ENCODE data around the gene SPATA19. TPM values are rescaled to one million over a fixed set of nuclear protein-coding genes. Genes with fewer than 3 reads are reported as not detected.

The SPATA19 gene
- total RNA-seq, 1 experiment from 2014 or later: not detected

DNA sequence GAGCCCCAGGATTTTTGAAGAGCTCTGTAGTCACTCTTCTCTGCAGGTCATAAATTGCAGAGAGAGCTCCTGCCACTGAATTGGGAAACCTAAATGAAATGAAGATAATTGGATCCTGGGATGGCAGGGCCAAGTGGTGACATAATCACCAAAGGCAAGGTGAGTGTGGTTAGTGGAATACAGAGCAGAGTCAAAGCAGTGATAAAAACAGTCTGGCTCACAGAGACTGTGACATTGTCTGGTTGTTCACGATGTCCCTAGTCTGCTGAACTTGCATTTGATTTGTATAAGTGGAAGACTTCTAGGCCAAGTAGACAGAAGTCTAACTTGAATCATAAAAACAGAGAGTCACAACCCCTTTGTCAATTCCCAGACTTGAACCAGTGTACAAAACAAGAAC is 26.8 kb upstream of the SPATA19 start:
- DNase-seq (ENCODE audit: low spot score): no peak
- POLR2A ChIA-PET (ENCODE audit: low non-redundant PET): no interaction called here

DNA sequence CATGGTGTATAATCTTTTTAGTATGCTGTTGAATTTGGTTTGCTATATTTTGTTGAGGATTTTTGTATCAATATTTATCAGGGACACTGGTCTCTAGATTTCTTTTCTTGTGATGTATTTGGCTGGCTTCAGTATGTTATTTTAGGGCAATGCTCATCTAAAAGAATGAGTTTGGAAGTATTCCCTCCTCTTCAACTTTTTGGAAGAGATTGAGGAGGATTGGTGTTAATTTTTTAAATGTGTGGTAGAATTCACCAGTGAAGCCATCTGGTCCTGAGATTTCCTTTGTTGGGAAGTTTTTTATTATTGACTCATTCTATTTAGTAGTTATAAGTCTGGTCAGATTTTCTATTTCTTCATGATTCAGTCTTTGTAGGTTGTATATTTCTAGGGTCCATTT is 22.1 kb upstream of the SPATA19 start:
- no peaks in the 10 kb centered on the region for H3K9me3 ChIP-seq (ENCODE audit: low read depth, low read length, poor library complexity, severe bottlenecking)
- CTCF ChIA-PET: no interaction called here

More for the DNA sequence above, 26.8 kb upstream of the SPATA19 start:
- no peak for TF ChIP-seq EZH2 (IDR thresholded peaks at IDR 0.05; ENCODE audit: borderline replicate concordance, low read depth, low read length, poor library complexity, severe bottlenecking)
- Histone ChIP-seq H3K27me3 (replicated peaks; ENCODE audit: insufficient read depth, low read depth, low read length, poor library complexity) (no peaks in the 10 kb centered on the region), H3K4me1 (ENCODE audit: insufficient read depth, low read length, poor library complexity, severe bottlenecking) (no peaks in the 10 kb centered on the region), H3K9me3 (ENCODE audit: low read depth, low read length, poor library complexity, severe bottlenecking) (peaks cover under 1% of the 10 kb centered on the region), H3K36me3 (ENCODE audit: insufficient read depth, low read length, poor library complexity, severe bottlenecking) (no peaks in the 10 kb centered on the region), H3K4me3 (ENCODE audit: low read depth, low read length, poor library complexity, severe bottlenecking) (no peak overlapping the region), H3K27ac (ENCODE audit: low read depth, low read length, poor library complexity, severe bottlenecking) (no peak overlapping the region)
- intact Hi-C loops (cut with micrococcal nuclease; ENCODE audit: unreplicated experiment): no loop called here
- CTCF ChIA-PET: no interaction called here
- no TSS peak for BruUV-seq (replicated peaks)

DNA sequence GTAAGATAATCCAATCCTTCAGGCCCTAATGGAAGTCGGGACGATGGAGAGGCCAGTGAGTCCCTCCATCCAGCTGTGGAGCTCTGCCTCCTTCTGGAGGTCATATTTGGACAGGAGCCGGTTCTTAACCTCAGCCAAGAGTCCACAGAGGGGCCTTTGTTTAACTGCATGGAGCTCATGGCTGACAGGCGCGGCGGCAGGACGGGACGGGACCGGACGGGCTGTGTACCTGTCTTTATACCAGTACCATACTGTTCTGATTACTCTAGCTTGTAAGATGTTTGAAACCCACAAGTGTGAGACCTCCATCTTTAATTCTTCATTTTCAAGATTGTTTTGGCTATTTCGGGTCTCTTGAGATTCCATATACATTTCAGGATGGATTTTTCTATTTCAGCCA is 20.2 kb upstream of the SPATA19 start:
- intact Hi-C loops (cut with micrococcal nuclease; ENCODE audit: unreplicated experiment): no loop called here
- ChIA-PET CTCF (no interaction called here), POLR2A (ENCODE audit: low non-redundant PET) (no interaction called here)
- TF ChIP-seq EZH2 (IDR thresholded peaks at IDR 0.05; ENCODE audit: borderline replicate concordance, low read depth, low read length, poor library complexity, severe bottlenecking): no peak
- TF ChIP-seq, protein P1, sequence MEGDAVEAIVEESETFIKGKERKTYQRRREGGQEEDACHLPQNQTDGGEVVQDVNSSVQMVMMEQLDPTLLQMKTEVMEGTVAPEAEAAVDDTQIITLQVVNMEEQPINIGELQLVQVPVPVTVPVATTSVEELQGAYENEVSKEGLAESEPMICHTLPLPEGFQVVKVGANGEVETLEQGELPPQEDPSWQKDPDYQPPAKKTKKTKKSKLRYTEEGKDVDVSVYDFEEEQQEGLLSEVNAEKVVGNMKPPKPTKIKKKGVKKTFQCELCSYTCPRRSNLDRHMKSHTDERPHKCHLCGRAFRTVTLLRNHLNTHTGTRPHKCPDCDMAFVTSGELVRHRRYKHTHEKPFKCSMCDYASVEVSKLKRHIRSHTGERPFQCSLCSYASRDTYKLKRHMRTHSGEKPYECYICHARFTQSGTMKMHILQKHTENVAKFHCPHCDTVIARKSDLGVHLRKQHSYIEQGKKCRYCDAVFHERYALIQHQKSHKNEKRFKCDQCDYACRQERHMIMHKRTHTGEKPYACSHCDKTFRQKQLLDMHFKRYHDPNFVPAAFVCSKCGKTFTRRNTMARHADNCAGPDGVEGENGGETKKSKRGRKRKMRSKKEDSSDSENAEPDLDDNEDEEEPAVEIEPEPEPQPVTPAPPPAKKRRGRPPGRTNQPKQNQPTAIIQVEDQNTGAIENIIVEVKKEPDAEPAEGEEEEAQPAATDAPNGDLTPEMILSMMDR (conservative IDR thresholded peaks at IDR 0.05; ENCODE audit: low read depth, low read length): no peak
- DNase-seq (ENCODE audit: low spot score): no peak
- Histone ChIP-seq H3K27me3 (replicated peaks; ENCODE audit: insufficient read depth, low read depth, low read length, poor library complexity) (peaks cover 6% of the 10 kb centered on the region), H3K27ac (ENCODE audit: low read depth, low read length, poor library complexity, severe bottlenecking) (no peak overlapping the region), H3K9me3 (ENCODE audit: low read depth, low read length, poor library complexity, severe bottlenecking) (no peaks in the 10 kb centered on the region), H3K36me3 (ENCODE audit: insufficient read depth, low read length, poor library complexity, severe bottlenecking) (no peaks in the 10 kb centered on the region), H3K4me1 (ENCODE audit: insufficient read depth, low read length, poor library complexity, severe bottlenecking) (no peaks in the 10 kb centered on the region), H3K4me3 (ENCODE audit: low read depth, low read length, poor library complexity, severe bottlenecking) (no peak overlapping the region)
- BruUV-seq (replicated peaks): no TSS peak

More for the DNA sequence above, 22.1 kb upstream of the SPATA19 start:
- no peak for DNase-seq (ENCODE audit: low spot score)
- POLR2A ChIA-PET (ENCODE audit: low non-redundant PET): no interaction called here
- no peaks in the 10 kb centered on the region for H3K4me1 ChIP-seq (ENCODE audit: insufficient read depth, low read length, poor library complexity, severe bottlenecking)
- H3K36me3 ChIP-seq (ENCODE audit: insufficient read depth, low read length, poor library complexity, severe bottlenecking): no peaks in the 10 kb centered on the region
- H3K4me3 ChIP-seq (ENCODE audit: low read depth, low read length, poor library complexity, severe bottlenecking): no peak overlapping the region
- BruUV-seq (replicated peaks): no TSS peak
- intact Hi-C loops (cut with micrococcal nuclease; ENCODE audit: unreplicated experiment): no loop called here
- no peak for TF ChIP-seq EZH2 (IDR thresholded peaks at IDR 0.05; ENCODE audit: borderline replicate concordance, low read depth, low read length, poor library complexity, severe bottlenecking)
- TF ChIP-seq, protein P1 (conservative IDR thresholded peaks at IDR 0.05; ENCODE audit: low read depth, low read length): no peak
- no peaks in the 10 kb centered on the region for H3K27me3 ChIP-seq (replicated peaks; ENCODE audit: insufficient read depth, low read depth, low read length, poor library complexity)
- H3K27ac ChIP-seq (ENCODE audit: low read depth, low read length, poor library complexity, severe bottlenecking): no peak overlapping the region

DNA sequence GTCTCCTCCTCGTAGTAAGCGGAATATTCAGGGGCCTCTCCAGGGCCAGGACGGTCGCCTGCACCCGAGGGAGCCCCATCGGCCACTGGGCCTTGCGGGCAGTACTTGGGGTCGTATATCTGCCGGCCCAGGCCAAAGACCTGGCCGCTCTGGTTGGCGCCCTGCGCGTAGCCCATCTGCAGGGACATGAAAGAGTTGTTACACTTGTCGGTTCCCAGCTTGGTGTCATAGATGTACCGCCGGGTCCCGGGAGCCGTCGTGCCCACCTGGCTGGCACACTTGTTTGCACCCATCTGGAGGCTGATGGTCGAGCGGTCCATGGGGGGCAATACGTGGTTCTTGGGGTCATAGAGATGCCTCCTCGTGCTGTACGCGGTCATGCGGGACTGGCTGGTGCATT is 19.4 kb upstream of the SPATA19 start:
- ChIA-PET CTCF (no interaction called here), POLR2A (ENCODE audit: low non-redundant PET) (no interaction called here)
- H3K27me3 ChIP-seq (replicated peaks; ENCODE audit: insufficient read depth, low read depth, low read length, poor library complexity): peaks cover 6% of the 10 kb centered on the region
- intact Hi-C loops (cut with micrococcal nuclease; ENCODE audit: unreplicated experiment): no loop called here
- H3K27ac ChIP-seq (ENCODE audit: low read depth, low read length, poor library complexity, severe bottlenecking): no peak overlapping the region
- H3K36me3 ChIP-seq (ENCODE audit: insufficient read depth, low read length, poor library complexity, severe bottlenecking): no peaks in the 10 kb centered on the region
- TF ChIP-seq, protein P1 (conservative IDR thresholded peaks at IDR 0.05; ENCODE audit: low read depth, low read length): no peak
- TF ChIP-seq EZH2 (IDR thresholded peaks at IDR 0.05; ENCODE audit: borderline replicate concordance, low read depth, low read length, poor library complexity, severe bottlenecking): no peak
- BruUV-seq (replicated peaks): no TSS peak
- H3K4me1 ChIP-seq (ENCODE audit: insufficient read depth, low read length, poor library complexity, severe bottlenecking): no peaks in the 10 kb centered on the region
- DNase-seq (ENCODE audit: low spot score): no peak
- H3K4me3 ChIP-seq (ENCODE audit: low read depth, low read length, poor library complexity, severe bottlenecking): no peak overlapping the region
- H3K9me3 ChIP-seq (ENCODE audit: low read depth, low read length, poor library complexity, severe bottlenecking): no peaks in the 10 kb centered on the region

Measured in A673 (cell line).